K562 (cell line): Measurements from ENCODE around the gene IL20RA. TPM values are rescaled to one million over a fixed set of nuclear protein-coding genes. Genes with fewer than 3 reads are reported as not detected.

Source experiments
- ATAC-seq: fragments of 200-7000 bp; cut with Tn5 transposase; 3 replicates; pipeline ENCODE4 v1.9.1; 2020; ENCODE audit warnings: moderate library complexity
- BruUV-seq: library from RNA; stranded (reverse); fragments of 400-500 nt; replicated peaks from 2 replicates; lab custom pipeline; 2021; lab: Mats Ljungman, UMichigan
- CTCF ChIA-PET: fragments of 300-600 bp; formaldehyde crosslinking; extraction: SDS; loops from one replicate; lab custom pipeline; 2021; ENCODE audit warnings: low intra/inter-chr PET ratio; lab: Yijun Ruan, JAX
- POLR2A ChIA-PET: fragments of 300-600, 350-650 bp; sonication (Branson Sonifier 250); formaldehyde crosslinking; extraction: SDS; loops from one replicate; lab custom pipeline; 2021; ENCODE audit warnings: antibody characterized with exemption, inconsistent platforms; lab: Yijun Ruan, JAX
- DNase-seq, 4 experiments: peaks; one replicate each; pipeline versions ENCODE4 v3.0.0 to v3.0.0-alpha.2; 2011 to 2018; ENCODE audit warnings: low spot score in 3 of 4, mixed read lengths in 3 of 4; ENCODE audit errors: extremely low read depth in 1 of 4
- FAIRE-seq: peaks from 2 replicates; lab custom pipeline; 2011; peaks lifted over from hg19 to GRCh38; lab: Jason Lieb, UNC
- H2AFZ ChIP-seq: 2 replicates; pipeline ENCODE4 v1.6.0; 2011; ENCODE audit warnings: low read depth, low read length, control low read depth, inconsistent platforms
- H3K27ac ChIP-seq: fragments of 200-600 bp; 3 replicates; pipeline ENCODE4 v1.8.0; 2011; ENCODE audit warnings: low read depth, mild to moderate bottlenecking, control low read depth, inconsistent platforms, low read length, moderate library complexity, mixed read lengths; ENCODE audit errors: extremely low read depth
- H3K27me3 ChIP-seq, 2 experiments: fragments of 300-600 bp in 1 of 2; 2 replicates in 1 of 2; 3 replicates in 1 of 2; pipeline versions ENCODE4 v1.6.0 to v1.8.0; 2011; ENCODE audit warnings: inconsistent platforms in 2 of 2, low read length in 2 of 2, mild to moderate bottlenecking in 1 of 2, mixed read lengths in 1 of 2, moderate library complexity in 1 of 2; ENCODE audit not compliant: control insufficient read depth in 2 of 2, insufficient read depth in 2 of 2
- H3K36me3 ChIP-seq: fragments of 300-600 bp; 3 replicates; pipeline ENCODE4 v1.8.0; 2011; ENCODE audit warnings: mild to moderate bottlenecking, low read length, inconsistent platforms; ENCODE audit not compliant: control insufficient read depth, insufficient read depth
- H3K4me1 ChIP-seq, 2 experiments: fragments of 200-600 bp in 1 of 2; replicated peaks in 1 of 2; 2 replicates in 1 of 2; 3 replicates in 1 of 2; pipeline versions ENCODE4 v1.5.1 to v1.8.0; 2011; ENCODE audit warnings: inconsistent platforms in 2 of 2, low read length in 2 of 2, mild to moderate bottlenecking in 1 of 2, mixed read lengths in 1 of 2, moderate library complexity in 1 of 2; ENCODE audit not compliant: control insufficient read depth in 2 of 2, insufficient read depth in 2 of 2
- H3K4me2 ChIP-seq: 2 replicates; pipeline ENCODE4 v1.6.1; 2011; ENCODE audit warnings: low read length, control low read depth, inconsistent platforms, mixed read lengths; ENCODE audit not compliant: insufficient read depth
- H3K4me3 ChIP-seq: fragments of 200-600 bp; sonication (generic), shearing (Covaris generic); 2 replicates; pipeline ENCODE4 v1.5.1; 2016; ENCODE audit warnings: control low read depth, inconsistent platforms
- H3K79me2 ChIP-seq: fragments of 200-600 bp; 3 replicates; pipeline ENCODE4 v1.8.0; 2011; ENCODE audit warnings: low read length, inconsistent platforms; ENCODE audit not compliant: control insufficient read depth, insufficient read depth
- H3K9ac ChIP-seq, 2 experiments: 2 replicates each; pipeline versions ENCODE4 v1.6.0 to v1.6.1; 2011; ENCODE audit warnings: low read depth in 2 of 2, low read length in 2 of 2, control low read depth in 1 of 2, inconsistent platforms in 1 of 2, mild to moderate bottlenecking in 1 of 2, mixed read lengths in 1 of 2; ENCODE audit not compliant: insufficient read depth in 1 of 2
- H3K9me1 ChIP-seq: one replicate; pipeline ENCODE4 v1.6.0; 2011; ENCODE audit warnings: inconsistent platforms, mild to moderate bottlenecking, low read length, moderate library complexity; ENCODE audit not compliant: control insufficient read depth, insufficient read depth
- H3K9me3 ChIP-seq: replicated peaks from 2 replicates; pipeline ENCODE4 v1.5.1; 2011; ENCODE audit warnings: low read depth, low read length, inconsistent platforms; ENCODE audit not compliant: control insufficient read depth, insufficient read depth
- H4K20me1 ChIP-seq: replicated peaks from 2 replicates; pipeline ENCODE4 v1.6.1; 2011; ENCODE audit warnings: low read length, inconsistent platforms, mixed read lengths; ENCODE audit not compliant: control insufficient read depth, insufficient read depth
- ARID3A ChIP-seq: IDR thresholded peaks from 2 replicates; pipeline ENCODE4 v1.6.1; 2012; ENCODE audit warnings: low read depth, low read length, improper control_type of control experiment, borderline replicate concordance
- ESRRA ChIP-seq: fragments of 450-650 bp; IDR thresholded peaks from 2 replicates; pipeline ENCODE4 v1.6.1; 2014; ENCODE audit warnings: low read depth, mild to moderate bottlenecking, moderate library complexity, borderline replicate concordance
- HNRNPK ChIP-seq: fragments of 200-400 bp; formaldehyde crosslinking; IDR thresholded peaks from one replicate; pipeline ENCODE4 v1.6.1; 2018; ENCODE audit warnings: mild to moderate bottlenecking, low read depth, low read length; ENCODE audit not compliant: poor library complexity, severe bottlenecking
- KLF13 ChIP-seq: fragments of 450-650 bp; IDR thresholded peaks from 2 replicates; pipeline ENCODE4 v1.6.1; 2016; ENCODE audit warnings: missing genetic modification characterization, low read depth, mild to moderate bottlenecking, missing compliant biosample characterization, moderate library complexity, borderline replicate concordance
- MECOM ChIP-seq: fragments of 250-450 bp; sonication (Bioruptor Pico); IDR thresholded peaks from 2 replicates; pipeline ENCODE4 v1.8.0; 2022; ENCODE audit warnings: inconsistent platforms
- PHB2 ChIP-seq: fragments of 450-650 bp; IDR thresholded peaks from 2 replicates; pipeline ENCODE4 v1.6.1; 2017; ENCODE audit warnings: low read depth
- PHF8 ChIP-seq: fragments of 200-600 bp; sonication (generic); IDR thresholded peaks from 2 replicates; pipeline ENCODE4 v1.6.1; 2012; ENCODE audit warnings: mixed run types, mild to moderate bottlenecking, inconsistent platforms, low read length, moderate library complexity, borderline replicate concordance
- RAD51 ChIP-seq: fragments of 450-650 bp; IDR thresholded peaks from 2 replicates; pipeline ENCODE4 v1.7.1; 2016; ENCODE audit warnings: low read depth, mild to moderate bottlenecking, borderline replicate concordance
- TCF3 ChIP-seq: sonication (generic); formaldehyde crosslinking; IDR thresholded peaks from 2 replicates; pipeline ENCODE4 v1.4.0; 2020; ENCODE audit warnings: mild to moderate bottlenecking, missing genetic modification reagents
- U2AF1 ChIP-seq: fragments of 200-400 bp; formaldehyde crosslinking; optimal IDR thresholded peaks from 2 replicates; pipeline ENCODE3; 2017; ENCODE audit warnings: mild to moderate bottlenecking, low read depth, low read length, moderate library complexity
- XRCC3 ChIP-seq: fragments of 450-650 bp; IDR thresholded peaks from 2 replicates; pipeline ENCODE4 v1.6.1; 2017; ENCODE audit warnings: mild to moderate bottlenecking, moderate library complexity
- ZC3H4 ChIP-seq: sonication (generic); formaldehyde crosslinking; IDR thresholded peaks from 2 replicates; pipeline ENCODE4 v1.9.0; 2021; ENCODE audit warnings: missing genetic modification reagents, borderline replicate concordance
- ZNF224 ChIP-seq: sonication (generic); formaldehyde crosslinking; IDR thresholded peaks from 2 replicates; pipeline ENCODE4 v1.8.0; 2022; ENCODE audit warnings: mild to moderate bottlenecking, missing genetic modification reagents
- WGBS: fragments of 100-300 bp; shearing (Covaris generic); methylation state at CpG from one replicate; pipeline ENCODE4 v1.1.6; 2016; ENCODE audit warnings: low coverage, mixed read lengths; ENCODE audit not compliant: insufficient coverage; ENCODE audit errors: missing lambda C conversion rate; 5-methylcytosine and 5-hydroxymethylcytosine counted together
- in situ Hi-C: fragments of 300-500 bp; cut with MboI; formaldehyde crosslinking; loops from 4 replicates; pipeline ENCODE4 v1.15.0; 2018; ENCODE audit warnings: inconsistent platforms, mixed read lengths
- intact Hi-C: fragments of 100-400 bp; cut with micrococcal nuclease; formaldehyde crosslinking; loops from 2 replicates; pipeline ENCODE4 v1.14.2; 2022
- polyA plus RNA-seq, 8 experiments: library from polyadenylated mRNA; depleted of rRNA in 4 of 8; stranded (reverse) in 5 of 8; unstranded in 3 of 8; fragments of >200 nt; fragmentation: Nextera tagmentation in 2 of 8; fragmentation: Illumina TruSeq in 1 of 8; extraction: Ambion mirVana in 2 of 8; extraction: Trizol in 1 of 8; gene quantifications; 2 replicates each; pipeline versions ENCODE4 v1.2.1 to v1.2.3, GENCODE V29; 2011 to 2014; ENCODE audit warnings: inconsistent platforms in 1 of 8, missing spikeins in 1 of 8
- total RNA-seq, 7 experiments: library from RNA; depleted of rRNA in 6 of 7; stranded (reverse); fragments of >200 nt in 6 of 7; fragmentation: Illumina TruSeq in 2 of 7; extraction: Trizol in 2 of 7; gene quantifications; 2 replicates each; pipeline versions ENCODE4 v1.2.1 to v1.2.3, GENCODE V29; 2011 to 2021; ENCODE audit warnings: low replicate concordance in 1 of 7

IL20RA gene
- total and polyA plus RNA-seq, 9 of the 15 experiments (the other 6 are each of a cell fraction or from before 2014, with no cell fraction given), result not detected

- in situ Hi-C loops, result no loop called here
- CTCF ChIA-PET, result no interaction called here
- WGBS, result 2% methylated on average over 4 of the region's 4 CpGs
These were observed 57.2 kb downstream of the IL20RA start for GRCh38 chr6:136987526-136987925.

More at GRCh38 chr6:136987526-136987925, 57.2 kb downstream of the IL20RA start:
- H3K4me1 ChIP-seq, result peaks cover 0 to 4% of the 10 kb centered on the region in 2 experiments; a peak in 1 of 5 replicates
- no TSS peak for BruUV-seq
- H3K4me3 ChIP-seq, result no peak overlapping the region
- no peak overlapping the region for H3K4me2 ChIP-seq
- H3K9me3 ChIP-seq, result no peaks in the 10 kb centered on the region
- H2AFZ ChIP-seq, result no peak overlapping the region
- H3K27ac ChIP-seq, result no peak overlapping the region
- FAIRE-seq, result no peak
- H3K27me3 ChIP-seq, result peaks cover 22 to 27% of the 10 kb centered on the region in 2 experiments
- H3K9ac ChIP-seq, result no peak overlapping the region
- no peaks in the 10 kb centered on the region for H3K9me1 ChIP-seq
- H4K20me1 ChIP-seq, result no peaks in the 10 kb centered on the region
- no peaks in the 10 kb centered on the region for H3K36me3 ChIP-seq
- DNase-seq, result no peak
- ATAC-seq, result no peak
- no peaks in the 10 kb centered on the region for H3K79me2 ChIP-seq
- no peak for TF ChIP-seq U2AF1
- no peak for TF ChIP-seq KLF13 (tag)
- no peak for TF ChIP-seq ARID3A
- TF ChIP-seq XRCC3, result no peak
- TF ChIP-seq HNRNPK, result no peak
- no peak for TF ChIP-seq MECOM (CRISPR knock-in tag)
- no peak for TF ChIP-seq PHF8
- no peak for TF ChIP-seq RAD51
- no peak for TF ChIP-seq ESRRA
- TF ChIP-seq PHB2, result no peak
- no peak for TF ChIP-seq ZNF224 (CRISPR knock-in tag)
- no peak for TF ChIP-seq TCF3 (CRISPR knock-in tag)
- no peak for TF ChIP-seq ZC3H4
- POLR2A ChIA-PET, result interaction anchor here (0.7 to 0.8 kb wide), 2 partner anchors 31 to 261 kb away, joined by 3 read pairs; no protein-coding TSS in a partner anchor
- intact Hi-C loops, result no loop called here
